Sigmoid colon (tissue), 4 donors: ENCODE measurements around the gene NFKB2.

ENCODE experiments used
- EP300 ChIP-seq, 4 donors: sonication (generic); formaldehyde crosslinking; IDR thresholded peaks; one replicate each; pipeline ENCODE4 v1.6.1; 2017; ENCODE audit warnings: antibody characterized with exemption in 4 of 4
- POLR2A ChIP-seq, 2 donors: fragments of 450-650 bp; IDR thresholded peaks; one replicate each; pipeline ENCODE4 v1.6.1; 2016; ENCODE audit warnings: antibody characterized with exemption in 2 of 2, mild to moderate bottlenecking in 2 of 2, moderate library complexity in 2 of 2
- POLR2AphosphoS5 ChIP-seq, 4 donors: sonication (generic); formaldehyde crosslinking; IDR thresholded peaks; one replicate each; pipeline ENCODE4 v1.6.1; 2017; ENCODE audit warnings: antibody characterized with exemption in 4 of 4
- TF ChIP-seq, protein P1 (sequence below), 4 experiments: fragments of 450-650 bp in 3 of 4; fragments of 200-600 bp in 1 of 4; IDR thresholded peaks; one replicate each; pipeline ENCODE4 v1.5.1; 2016 to 2019; ENCODE audit warnings: antibody characterized with exemption in 4 of 4, mild to moderate bottlenecking in 3 of 4, moderate library complexity in 2 of 4

DNA sequence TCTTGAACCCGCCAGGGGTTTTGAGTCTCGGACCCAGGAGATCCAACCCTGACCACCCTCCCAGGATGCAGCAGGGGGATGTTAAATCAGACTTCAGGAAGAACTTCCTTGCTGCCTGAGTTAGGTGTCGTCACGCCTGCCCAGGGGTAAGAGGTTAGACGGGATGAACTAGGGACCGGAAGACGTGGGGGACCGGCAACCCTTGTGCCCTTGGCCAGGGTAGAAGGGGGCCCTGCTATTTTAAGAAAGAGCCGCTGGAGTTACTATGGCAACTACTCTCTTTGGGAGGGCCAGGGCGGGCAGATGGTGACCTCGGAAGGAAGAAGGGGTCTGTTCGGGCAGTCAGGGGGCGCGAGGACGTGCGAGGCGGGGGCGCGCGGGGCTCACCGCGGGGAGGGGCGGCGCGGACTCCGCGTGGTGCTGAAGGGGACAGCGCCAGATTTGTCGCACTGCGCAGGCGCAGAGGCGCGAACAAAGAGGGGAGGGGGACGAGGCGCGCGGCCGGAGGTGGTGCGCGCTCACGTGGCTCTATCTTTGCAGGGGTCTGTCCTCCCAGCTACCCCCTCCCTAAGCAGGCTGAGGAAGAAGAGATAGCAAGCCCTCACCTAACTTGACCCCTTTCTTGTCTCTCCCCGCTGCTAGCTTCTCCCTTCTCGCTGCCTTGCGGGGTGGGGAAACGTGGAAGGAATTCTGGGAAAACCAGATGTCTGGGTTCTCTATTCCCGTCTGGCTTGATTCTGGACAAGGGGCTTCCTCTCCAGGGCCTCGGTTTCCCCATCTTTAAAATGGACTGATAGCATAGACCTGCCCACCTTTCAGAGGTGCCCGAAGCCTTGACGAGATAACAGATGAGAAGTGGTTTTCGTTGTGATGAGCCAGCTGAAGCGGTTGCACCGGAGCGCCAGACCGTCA, 24.0 kb downstream of the NFKB2 start:
- TF ChIP-seq POLR2A (IDR thresholded peaks at IDR 0.05): no peak
- peak in 1 of 4 donors; percentile 6 for TF ChIP-seq POLR2AphosphoS5 (IDR thresholded peaks at IDR 0.05)
- TF ChIP-seq, protein P1, sequence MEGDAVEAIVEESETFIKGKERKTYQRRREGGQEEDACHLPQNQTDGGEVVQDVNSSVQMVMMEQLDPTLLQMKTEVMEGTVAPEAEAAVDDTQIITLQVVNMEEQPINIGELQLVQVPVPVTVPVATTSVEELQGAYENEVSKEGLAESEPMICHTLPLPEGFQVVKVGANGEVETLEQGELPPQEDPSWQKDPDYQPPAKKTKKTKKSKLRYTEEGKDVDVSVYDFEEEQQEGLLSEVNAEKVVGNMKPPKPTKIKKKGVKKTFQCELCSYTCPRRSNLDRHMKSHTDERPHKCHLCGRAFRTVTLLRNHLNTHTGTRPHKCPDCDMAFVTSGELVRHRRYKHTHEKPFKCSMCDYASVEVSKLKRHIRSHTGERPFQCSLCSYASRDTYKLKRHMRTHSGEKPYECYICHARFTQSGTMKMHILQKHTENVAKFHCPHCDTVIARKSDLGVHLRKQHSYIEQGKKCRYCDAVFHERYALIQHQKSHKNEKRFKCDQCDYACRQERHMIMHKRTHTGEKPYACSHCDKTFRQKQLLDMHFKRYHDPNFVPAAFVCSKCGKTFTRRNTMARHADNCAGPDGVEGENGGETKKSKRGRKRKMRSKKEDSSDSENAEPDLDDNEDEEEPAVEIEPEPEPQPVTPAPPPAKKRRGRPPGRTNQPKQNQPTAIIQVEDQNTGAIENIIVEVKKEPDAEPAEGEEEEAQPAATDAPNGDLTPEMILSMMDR (IDR thresholded peaks at IDR 0.05): peak in 1 of 4 experiments; percentile 6
- no peak for TF ChIP-seq EP300 (IDR thresholded peaks at IDR 0.05)
